UCSD-AML1 (cell line): Measurements from ENCODE around the gene BEST4.
"Not testable (repeated sequence)": the region's sequence is repeated elsewhere in the genome, so short reads cannot be mapped to it uniquely, and the experiment has no call there.

Source experiments
- DNase-seq: peaks from one replicate; lab custom pipeline; 2025; ENCODE audit not compliant: unreplicated experiment; lab: John Stamatoyannopoulos, UW

BEST4 gene

GRCh38 chr1:44803062-44803311 lies 15.0 kb upstream of the BEST4 start:
- DNase-seq, result no peak

GRCh38 chr1:44802306-44803061 lies 14.5 kb upstream of the BEST4 start:
- no peak for DNase-seq

- DNase-seq, result no peak
Measured at GRCh38 chr1:44801491-44802305, 13.7 kb upstream of the BEST4 start.

- peak; percentile 98 for DNase-seq
Measured at GRCh38 chr1:44799770-44800584, 12.0 kb upstream of the BEST4 start, which contains the start of gene PLK3. PLK3 (plus strand) TSS chr1:44800377; CDS start chr1:44800464, 87 bp downstream.

- no peak for DNase-seq
Measured at GRCh38 chr1:44798481-44799365, 10.8 kb upstream of the BEST4 start.

- DNase-seq, result not testable (repeated sequence)
Measured at GRCh38 chr1:44797886-44798285, 9.9 kb upstream of the BEST4 start.

- no peak for DNase-seq
Measured at GRCh38 chr1:44792736-44793502, 4.9 kb upstream of the BEST4 start.

- no peak for DNase-seq
Measured at GRCh38 chr1:44790968-44791801, 3.2 kb upstream of the BEST4 start.

- DNase-seq, result no peak
Measured at GRCh38 chr1:44787506-44787905, 464 bp downstream of the BEST4 start.

GRCh38 chr1:44786841-44787426 lies 1.0 kb downstream of the BEST4 start:
- no peak for DNase-seq

- DNase-seq, result no peak
Measured at GRCh38 chr1:44786138-44786840, 1.7 kb downstream of the BEST4 start.

GRCh38 chr1:44785501-44786137 lies 2.4 kb downstream of the BEST4 start:
- DNase-seq, result no peak

- DNase-seq, result no peak
Measured at GRCh38 chr1:44785029-44785380, 3.0 kb downstream of the BEST4 start.

GRCh38 chr1:44784094-44785028 lies 3.6 kb downstream of the BEST4 start:
- no peak for DNase-seq

- no peak for DNase-seq
Measured at GRCh38 chr1:44783697-44784093, 4.3 kb downstream of the BEST4 start.

- DNase-seq, result no peak
Measured at GRCh38 chr1:44780583-44781121, 7.3 kb downstream of the BEST4 start.
